ENCODE measurements around the gene SIX2. TPM values are rescaled to one million over a fixed set of nuclear protein-coding genes. Genes with fewer than 3 reads are reported as not detected.

Gene SIX2
- total RNA-seq, 1 donor from 2014 or later = 0.12 TPM

- no peak for ATAC-seq
Observed at GRCh38 chr2:44964752-44965236, 44.5 kb downstream of the SIX2 start.

GRCh38 chr2:44962176-44962695 is 47.0 kb downstream of the SIX2 start:
- no peak for ATAC-seq

GRCh38 chr2:44960871-44961270 is 48.4 kb downstream of the SIX2 start:
- ATAC-seq = no peak

GRCh38 chr2:44959855-44960254 is 49.4 kb downstream of the SIX2 start:
- no peak for ATAC-seq

- no peak for ATAC-seq
Observed at GRCh38 chr2:44957656-44958327, 51.5 kb downstream of the SIX2 start.

GRCh38 chr2:44956843-44957242 is 52.4 kb downstream of the SIX2 start:
- no peak for ATAC-seq

GRCh38 chr2:44955593-44956392 is 53.5 kb downstream of the SIX2 start:
- peak; percentile 70 for ATAC-seq

Other genes with a start within 250 kb of the SIX2 start
- gene SIX3, start 67.8 kb downstream of the SIX2 start, total RNA-seq = not detected